Muscle layer of duodenum (tissue), 2 donors: ENCODE data around the gene RHEB.
A peak's percentile ranks its signal among the peaks of the same experiment; 100 is the strongest.

Experiments used
- H3K27ac ChIP-seq: one replicate; pipeline ENCODE4 v1.7.0; 2013; ENCODE audit warnings: mild to moderate bottlenecking, low read length
- H3K27me3 ChIP-seq: one replicate; pipeline ENCODE4 v1.7.0; 2013; ENCODE audit warnings: low read depth, mild to moderate bottlenecking, control low read depth, low read length
- H3K36me3 ChIP-seq, 2 donors: one replicate each; pipeline ENCODE4 v1.7.0; 2013; ENCODE audit warnings: low read length in 2 of 2, control low read depth in 1 of 2, mild to moderate bottlenecking in 1 of 2; ENCODE audit not compliant: insufficient read depth in 2 of 2, control insufficient read depth in 1 of 2
- H3K4me1 ChIP-seq, 2 donors: one replicate each; pipeline ENCODE4 v1.7.0; 2013; ENCODE audit warnings: low read length in 2 of 2, mild to moderate bottlenecking in 2 of 2, control low read depth in 1 of 2, moderate library complexity in 1 of 2; ENCODE audit not compliant: insufficient read depth in 2 of 2, control insufficient read depth in 1 of 2
- H3K4me3 ChIP-seq, 2 donors: one replicate each; pipeline ENCODE4 v1.7.0; 2013; ENCODE audit warnings: low read length in 2 of 2, low read depth in 1 of 2, mild to moderate bottlenecking in 1 of 2
- H3K9me3 ChIP-seq, 2 donors: one replicate each; pipeline ENCODE4 v1.7.0; 2013; ENCODE audit warnings: low read length in 2 of 2, control low read depth in 1 of 2, mild to moderate bottlenecking in 1 of 2; ENCODE audit not compliant: control insufficient read depth in 1 of 2
- donor health status: healthy.

Gene RHEB

DNA sequence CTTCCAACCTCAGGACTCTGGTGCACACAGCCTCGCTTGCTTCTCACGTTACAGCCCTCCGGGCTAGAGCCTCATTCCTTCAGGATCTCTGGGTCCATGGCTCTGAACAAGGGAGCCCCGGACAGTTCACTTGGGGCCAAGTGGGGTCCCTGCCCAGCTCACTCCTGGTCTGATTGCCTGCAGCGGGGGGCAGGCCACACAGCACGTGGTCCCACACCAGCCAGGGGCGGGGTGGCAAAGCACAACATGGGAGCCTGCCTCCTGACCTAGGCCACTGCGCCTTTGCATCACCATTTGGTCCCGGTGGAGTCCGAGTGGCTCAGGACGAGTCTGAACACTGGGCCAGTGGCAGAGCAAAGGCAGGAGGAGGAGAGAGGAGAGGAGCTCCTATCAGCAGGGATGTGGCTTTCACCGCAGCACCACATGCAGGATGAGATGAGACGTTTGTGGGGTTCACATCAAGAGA is 66.3 kb downstream of the RHEB start:
- H3K9me3 ChIP-seq = no peaks in the 10 kb centered on the region
- H3K27me3 ChIP-seq = no peaks in the 10 kb centered on the region
- no peaks in the 10 kb centered on the region for H3K36me3 ChIP-seq
- no peak overlapping the region for H3K27ac ChIP-seq
- no peak overlapping the region for H3K4me3 ChIP-seq
- peaks cover 0 to 1% of the 10 kb centered on the region in 2 donors for H3K4me1 ChIP-seq

DNA sequence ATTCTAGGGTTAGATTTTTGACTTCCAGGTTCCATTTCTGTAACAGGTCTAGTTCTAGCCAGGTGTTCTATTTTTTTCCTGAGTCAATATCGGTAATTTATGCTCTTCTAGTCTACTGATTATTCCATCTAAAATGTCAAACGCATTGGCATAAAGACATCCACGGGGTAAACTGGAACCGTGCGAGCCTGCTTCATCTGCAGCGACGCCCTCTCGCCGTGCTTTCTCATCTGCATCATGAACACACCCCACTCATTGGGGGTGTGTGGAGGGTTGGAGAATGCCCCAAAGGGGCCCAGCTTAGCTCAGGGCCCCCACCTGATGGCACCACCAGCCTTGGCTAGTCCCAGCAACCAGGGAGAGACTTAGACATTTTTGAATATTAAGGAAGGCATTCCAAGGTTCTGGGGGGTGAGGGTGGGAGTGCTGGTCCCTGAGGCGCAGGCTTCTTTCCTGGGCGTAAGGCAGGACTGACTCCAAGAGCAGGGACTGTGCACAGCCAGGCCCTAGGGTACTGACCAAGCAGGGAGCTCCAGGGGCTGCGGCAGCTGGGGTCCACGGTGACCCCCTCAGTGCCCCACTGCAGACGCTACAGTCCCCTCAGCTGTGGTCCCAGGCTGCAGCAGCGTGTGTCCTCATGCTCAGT is 66.9 kb downstream of the RHEB start:
- H3K36me3 ChIP-seq = no peaks in the 10 kb centered on the region
- H3K27ac ChIP-seq = no peak overlapping the region
- H3K4me3 ChIP-seq = no peak overlapping the region
- H3K27me3 ChIP-seq = no peaks in the 10 kb centered on the region
- no peaks in the 10 kb centered on the region for H3K9me3 ChIP-seq
- peaks cover 0 to 4% of the 10 kb centered on the region in 2 donors for H3K4me1 ChIP-seq

DNA sequence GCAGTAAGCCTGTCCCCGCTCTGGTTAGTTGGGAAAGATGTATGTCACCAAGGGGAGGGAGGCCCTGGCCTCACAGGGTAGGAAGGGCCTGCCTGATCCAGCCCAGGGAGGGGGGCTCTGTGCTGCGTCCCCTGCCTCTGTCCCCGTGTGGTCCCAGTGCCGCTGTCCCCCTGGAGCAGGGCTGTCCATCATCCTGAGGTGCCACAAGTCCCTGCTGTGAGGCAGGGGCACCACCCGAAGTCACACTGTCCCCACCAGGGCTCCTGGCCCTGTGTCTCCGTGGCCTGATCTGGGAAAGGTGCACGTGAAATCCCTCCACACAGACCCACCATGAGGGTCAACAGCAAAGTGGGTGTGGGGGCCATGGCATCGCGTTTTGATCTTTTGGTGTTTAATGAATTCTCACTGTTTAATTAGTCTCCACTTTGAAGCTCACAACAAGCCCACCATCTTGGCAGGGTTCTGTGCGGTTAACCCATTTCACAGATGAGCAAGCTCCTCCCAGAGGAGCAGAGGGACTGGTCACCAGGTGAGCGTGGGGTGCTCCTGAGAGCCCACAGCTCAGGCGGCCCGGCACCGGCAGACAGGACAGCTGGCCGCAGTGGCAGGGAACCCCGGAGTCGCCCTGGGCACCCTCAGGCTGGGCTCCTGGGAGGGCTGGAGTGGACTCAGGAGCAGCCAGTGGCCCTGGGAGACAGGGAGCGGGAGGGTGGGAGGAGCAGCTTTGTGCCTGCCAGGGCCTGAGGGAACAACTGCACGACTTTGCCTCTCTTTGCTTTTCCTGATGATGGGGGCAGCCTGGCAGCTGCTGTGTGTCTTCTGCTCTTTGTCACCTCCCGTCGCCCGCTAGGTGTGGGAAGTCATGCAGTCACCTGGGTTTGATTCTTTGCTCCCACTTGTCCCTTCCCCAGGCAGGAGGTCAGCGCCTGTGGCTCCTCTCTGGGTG is 67.8 kb downstream of the RHEB start:
- Histone ChIP-seq H3K27ac (no peak overlapping the region), H3K36me3 (no peaks in the 10 kb centered on the region), H3K4me3 (no peak overlapping the region), H3K4me1 (peaks cover 0 to 4% of the 10 kb centered on the region in 2 donors), H3K9me3 (no peaks in the 10 kb centered on the region), H3K27me3 (no peaks in the 10 kb centered on the region)

DNA sequence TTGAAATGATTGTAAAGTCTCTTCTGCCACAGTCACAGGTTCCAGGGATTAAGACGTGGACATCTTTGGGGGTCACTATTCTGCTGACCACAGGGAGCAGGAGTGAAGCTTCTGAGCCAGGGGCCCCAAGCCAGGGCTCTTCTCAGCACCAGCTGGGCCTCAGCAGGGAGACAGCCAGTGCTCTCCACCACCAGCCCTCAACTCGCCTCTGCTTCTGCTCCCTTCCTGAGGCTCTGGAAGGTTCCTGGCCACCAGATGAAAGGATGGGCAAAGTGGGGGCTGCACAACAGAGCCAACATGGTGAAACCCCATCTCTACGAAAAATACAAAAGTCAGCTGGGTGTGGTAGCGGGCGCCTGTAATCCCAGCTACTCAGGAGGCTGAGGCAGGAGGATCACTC is 68.5 kb downstream of the RHEB start:
- Histone ChIP-seq H3K36me3 (no peaks in the 10 kb centered on the region), H3K4me1 (peaks cover 0 to 4% of the 10 kb centered on the region in 2 donors), H3K4me3 (no peak overlapping the region), H3K27me3 (no peaks in the 10 kb centered on the region), H3K27ac (no peak overlapping the region), H3K9me3 (no peaks in the 10 kb centered on the region)

DNA sequence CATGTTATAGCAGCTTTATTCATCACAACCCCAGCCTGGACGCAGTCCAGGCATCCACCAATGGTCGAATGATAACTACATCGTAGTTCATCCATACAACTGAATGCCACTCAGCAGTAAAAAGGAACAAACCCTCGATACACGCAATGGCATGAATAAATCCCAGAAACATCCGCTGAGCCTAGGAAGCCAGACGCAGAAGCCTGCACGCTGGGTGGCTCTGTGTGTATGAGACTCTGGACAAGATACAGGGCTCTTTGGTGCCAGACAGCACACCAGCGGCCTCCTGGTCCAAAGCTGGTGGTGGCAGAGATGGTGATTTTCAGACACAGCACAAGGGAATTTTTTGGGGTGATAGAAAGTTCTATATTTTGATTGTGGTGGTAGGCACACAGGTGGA is 69.7 kb downstream of the RHEB start:
- Histone ChIP-seq H3K36me3 (no peaks in the 10 kb centered on the region), H3K27ac (no peak overlapping the region), H3K9me3 (no peaks in the 10 kb centered on the region), H3K4me1 (peaks cover 0 to 4% of the 10 kb centered on the region in 2 donors), H3K27me3 (no peaks in the 10 kb centered on the region), H3K4me3 (no peak overlapping the region)

DNA sequence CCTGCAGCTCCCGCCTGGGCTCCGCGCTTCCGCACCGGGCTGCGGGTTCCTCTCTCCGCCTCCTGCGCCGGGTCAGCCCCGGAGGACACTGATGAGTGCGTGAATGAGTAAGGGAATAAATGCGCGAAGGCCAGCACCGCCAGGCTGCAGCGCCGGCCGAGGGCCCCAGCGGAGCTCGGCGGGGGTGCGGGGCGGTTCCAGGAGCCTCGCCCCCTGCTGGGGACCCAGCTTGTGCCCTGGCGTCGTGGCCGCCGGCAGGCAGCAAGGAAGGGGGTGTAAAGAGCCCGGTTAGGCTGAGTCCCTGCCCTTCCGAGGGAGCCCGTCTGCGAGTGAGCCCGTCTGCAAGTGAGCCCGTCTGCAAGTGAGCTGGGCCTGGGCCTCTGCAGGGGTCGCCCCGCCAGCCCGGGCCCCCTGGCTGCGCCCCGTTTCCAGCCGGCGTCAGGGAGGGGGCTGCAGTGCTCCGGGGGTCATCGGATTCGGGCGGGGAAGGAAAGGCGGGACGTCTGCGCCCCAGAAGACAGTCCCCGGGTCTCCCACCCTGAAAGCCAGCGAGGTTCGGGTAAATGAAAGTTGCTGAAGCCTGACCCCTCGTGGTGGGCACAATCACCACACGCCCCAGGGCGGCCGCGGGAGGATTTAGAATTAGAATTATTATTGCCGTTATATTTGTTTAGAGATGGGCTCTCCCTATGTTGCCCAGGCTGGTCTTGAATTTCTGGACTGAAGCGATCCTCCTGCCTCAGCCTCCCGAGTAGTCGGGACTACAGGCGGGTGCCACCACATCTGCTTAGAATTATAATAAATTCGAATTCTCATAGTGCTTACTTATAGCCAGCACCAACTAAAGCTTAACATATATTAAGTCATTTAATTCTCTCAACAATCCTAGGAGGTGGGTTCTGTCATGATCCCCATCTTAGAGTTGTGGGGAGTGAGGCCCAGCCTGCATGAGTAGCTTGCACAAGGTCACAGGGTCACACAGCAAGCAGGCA is 71.1 kb downstream of the RHEB start:
- Histone ChIP-seq H3K4me1 (peaks cover 0 to 4% of the 10 kb centered on the region in 2 donors), H3K36me3 (no peaks in the 10 kb centered on the region), H3K27me3 (no peaks in the 10 kb centered on the region), H3K4me3 (peak overlapping the region; percentile 46 to 73), H3K27ac (no peak overlapping the region), H3K9me3 (no peaks in the 10 kb centered on the region)

DNA sequence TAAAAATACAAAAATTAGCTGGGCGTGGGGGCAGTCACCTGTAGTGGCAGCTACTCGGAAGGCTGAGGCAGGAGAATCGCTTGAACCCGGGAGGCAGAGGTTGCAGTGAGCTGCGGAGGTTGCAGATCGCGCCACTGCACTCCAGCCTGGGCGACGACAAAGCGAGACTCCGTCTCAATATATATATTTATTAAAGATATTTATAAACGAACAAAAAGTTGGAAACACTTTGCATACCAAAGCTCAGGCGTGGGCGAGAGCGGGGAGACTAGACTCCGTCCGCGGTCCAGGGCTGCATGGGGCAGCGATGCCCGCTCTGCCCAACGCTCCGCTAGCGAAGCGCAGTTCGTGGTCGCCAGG is 71.8 kb downstream of the RHEB start:
- Histone ChIP-seq H3K9me3 (no peaks in the 10 kb centered on the region), H3K36me3 (no peaks in the 10 kb centered on the region), H3K4me3 (peak overlapping the region; percentile 46 to 73), H3K4me1 (peaks cover 0 to 4% of the 10 kb centered on the region in 2 donors), H3K27me3 (no peaks in the 10 kb centered on the region), H3K27ac (no peak overlapping the region)

DNA sequence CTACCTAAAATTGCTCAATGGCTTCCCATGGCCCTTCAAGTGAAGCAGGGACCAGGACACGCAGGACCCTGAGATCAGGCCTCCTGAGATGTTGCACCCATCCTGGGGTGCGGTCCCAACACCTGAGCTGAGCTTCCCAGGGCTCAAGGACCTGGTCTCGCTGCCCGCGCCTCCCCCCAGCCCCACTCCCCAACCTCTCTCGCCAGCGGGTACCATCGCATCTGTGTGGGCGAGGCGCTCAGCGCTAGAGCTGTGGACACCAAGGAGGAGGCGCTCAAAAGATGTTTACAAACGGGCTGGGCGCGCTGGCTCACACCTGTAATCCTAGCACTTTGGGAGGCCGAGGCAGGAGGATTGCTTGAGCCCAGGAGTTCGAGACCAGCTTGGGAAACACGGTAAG is 72.4 kb downstream of the RHEB start:
- Histone ChIP-seq H3K36me3 (no peaks in the 10 kb centered on the region), H3K27ac (no peak overlapping the region), H3K4me1 (peaks cover 0 to 4% of the 10 kb centered on the region in 2 donors), H3K9me3 (no peaks in the 10 kb centered on the region), H3K4me3 (no peak overlapping the region), H3K27me3 (no peaks in the 10 kb centered on the region)

DNA sequence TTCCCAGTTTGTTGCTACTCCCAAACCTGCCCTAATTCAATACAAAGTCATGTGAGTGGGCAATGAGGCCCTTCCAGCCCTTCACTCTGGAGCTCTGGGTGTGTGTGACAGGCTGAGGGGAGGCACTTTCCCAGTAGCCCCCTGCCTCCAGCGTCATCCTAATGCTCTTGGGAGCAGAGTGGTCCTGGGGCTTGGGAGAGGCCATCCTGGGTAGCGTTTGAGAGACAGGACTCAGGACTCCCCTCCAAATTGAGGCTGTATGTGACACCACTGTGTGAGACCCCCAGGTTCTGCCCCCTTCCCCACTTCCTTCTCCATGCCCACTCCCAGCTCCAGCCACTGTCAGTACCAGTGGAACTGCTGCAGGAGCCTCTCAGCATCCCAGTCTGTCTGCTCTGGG is 73.3 kb downstream of the RHEB start:
- Histone ChIP-seq H3K9me3 (no peaks in the 10 kb centered on the region), H3K27me3 (no peaks in the 10 kb centered on the region), H3K4me1 (peaks cover 0 to 4% of the 10 kb centered on the region in 2 donors), H3K36me3 (no peaks in the 10 kb centered on the region), H3K4me3 (no peak overlapping the region), H3K27ac (no peak overlapping the region)

DNA sequence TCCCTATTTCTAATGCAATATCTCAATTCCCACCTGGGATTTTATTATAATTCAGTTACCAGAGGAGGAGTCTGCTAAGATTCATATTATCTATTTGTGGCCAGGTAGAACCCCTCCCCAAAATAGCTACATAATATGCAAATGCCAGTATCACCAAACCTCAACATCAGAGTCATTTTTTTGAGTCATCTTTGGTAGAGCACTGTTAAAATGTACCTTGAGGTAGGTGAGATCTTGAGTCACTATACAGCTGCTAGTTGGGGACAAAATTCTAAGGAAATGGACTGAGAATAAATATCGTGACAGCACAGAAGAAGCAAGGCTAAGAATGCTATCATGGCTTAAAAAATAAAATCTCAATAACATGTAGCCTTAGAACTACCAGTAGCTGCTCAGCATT is 75.1 kb downstream of the RHEB start:
- Histone ChIP-seq H3K4me3 (no peak overlapping the region), H3K27ac (no peak overlapping the region), H3K4me1 (peaks cover 0 to 20% of the 10 kb centered on the region in 2 donors), H3K36me3 (no peaks in the 10 kb centered on the region), H3K27me3 (peaks cover 5% of the 10 kb centered on the region), H3K9me3 (no peaks in the 10 kb centered on the region)
